IPS-15b (cell line): ENCODE data around the gene SMYD3.

Experiments used
- H3K27me3 ChIP-seq: one replicate; pipeline ENCODE4 v1.6.1; 2013; ENCODE audit warnings: low read length; ENCODE audit not compliant: control insufficient read depth, insufficient read depth
- H3K36me3 ChIP-seq: one replicate; pipeline ENCODE4 v1.6.1; 2013; ENCODE audit warnings: low read length; ENCODE audit not compliant: control insufficient read depth, insufficient read depth
- H3K4me1 ChIP-seq: one replicate; pipeline ENCODE4 v1.6.1; 2013; ENCODE audit warnings: mild to moderate bottlenecking, low read length; ENCODE audit not compliant: control insufficient read depth, insufficient read depth
- H3K4me3 ChIP-seq: one replicate; pipeline ENCODE4 v1.5.1; 2013; ENCODE audit warnings: low read depth, low read length
- H3K9ac ChIP-seq: one replicate; pipeline ENCODE4 v1.6.1; 2013; ENCODE audit warnings: low read depth, mild to moderate bottlenecking, low read length
- H3K9me3 ChIP-seq: one replicate; pipeline ENCODE4 v1.6.1; 2013; ENCODE audit warnings: mild to moderate bottlenecking, low read length; ENCODE audit not compliant: control insufficient read depth, insufficient read depth

SMYD3 gene

GRCh38 chr1:245842106-245842505, 665.0 kb downstream of the SMYD3 start:
- Histone ChIP-seq H3K27me3 (no peaks in the 10 kb centered on the region), H3K4me3 (no peak overlapping the region), H3K9me3 (no peaks in the 10 kb centered on the region), H3K9ac (no peak overlapping the region), H3K4me1 (no peaks in the 10 kb centered on the region), H3K36me3 (no peaks in the 10 kb centered on the region)

- H3K36me3 ChIP-seq: no peaks in the 10 kb centered on the region
- H3K9me3 ChIP-seq: no peaks in the 10 kb centered on the region
- H3K4me3 ChIP-seq: no peak overlapping the region
- H3K27me3 ChIP-seq: no peaks in the 10 kb centered on the region
- no peak overlapping the region for H3K9ac ChIP-seq
- H3K4me1 ChIP-seq: no peaks in the 10 kb centered on the region
Measured at GRCh38 chr1:245840971-245841370, 666.1 kb downstream of the SMYD3 start.

DNA sequence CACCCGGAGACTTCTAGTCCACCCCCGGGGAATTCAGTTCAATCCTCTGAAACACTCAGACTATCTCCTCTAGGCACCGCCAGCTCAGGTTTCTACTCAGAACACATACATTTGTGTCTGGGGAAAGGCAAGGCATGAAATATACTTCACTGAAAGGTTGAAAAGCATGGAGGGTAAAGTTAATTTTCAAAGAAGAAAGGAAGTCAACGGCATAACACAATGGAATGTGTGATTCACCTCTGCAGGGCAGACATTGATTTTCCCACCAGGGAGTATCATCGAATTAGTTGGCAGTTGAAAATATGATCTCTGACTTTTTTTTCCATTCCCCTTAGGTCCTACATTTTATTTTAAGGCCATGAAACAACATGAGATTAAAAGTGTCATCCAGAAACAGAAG, 669.4 kb downstream of the SMYD3 start:
- H3K27me3 ChIP-seq: no peaks in the 10 kb centered on the region
- no peaks in the 10 kb centered on the region for H3K9me3 ChIP-seq
- H3K9ac ChIP-seq: no peak overlapping the region
- no peaks in the 10 kb centered on the region for H3K4me1 ChIP-seq
- no peaks in the 10 kb centered on the region for H3K36me3 ChIP-seq
- H3K4me3 ChIP-seq: no peak overlapping the region

- Histone ChIP-seq H3K9ac (no peak overlapping the region), H3K4me3 (no peak overlapping the region), H3K36me3 (no peaks in the 10 kb centered on the region), H3K4me1 (no peaks in the 10 kb centered on the region), H3K27me3 (no peaks in the 10 kb centered on the region), H3K9me3 (no peaks in the 10 kb centered on the region)
Measured at GRCh38 chr1:245835386-245835785, 671.7 kb downstream of the SMYD3 start.

GRCh38 chr1:245834002-245834401, 673.1 kb downstream of the SMYD3 start:
- H3K36me3 ChIP-seq: no peaks in the 10 kb centered on the region
- no peaks in the 10 kb centered on the region for H3K27me3 ChIP-seq
- H3K4me3 ChIP-seq: no peak overlapping the region
- H3K9me3 ChIP-seq: no peaks in the 10 kb centered on the region
- H3K4me1 ChIP-seq: no peaks in the 10 kb centered on the region
- H3K9ac ChIP-seq: no peak overlapping the region

- Histone ChIP-seq H3K9ac (no peak overlapping the region), H3K4me1 (no peaks in the 10 kb centered on the region), H3K9me3 (no peaks in the 10 kb centered on the region), H3K36me3 (no peaks in the 10 kb centered on the region), H3K27me3 (no peaks in the 10 kb centered on the region), H3K4me3 (no peak overlapping the region)
Measured at GRCh38 chr1:245832771-245833527, 674.1 kb downstream of the SMYD3 start.

DNA sequence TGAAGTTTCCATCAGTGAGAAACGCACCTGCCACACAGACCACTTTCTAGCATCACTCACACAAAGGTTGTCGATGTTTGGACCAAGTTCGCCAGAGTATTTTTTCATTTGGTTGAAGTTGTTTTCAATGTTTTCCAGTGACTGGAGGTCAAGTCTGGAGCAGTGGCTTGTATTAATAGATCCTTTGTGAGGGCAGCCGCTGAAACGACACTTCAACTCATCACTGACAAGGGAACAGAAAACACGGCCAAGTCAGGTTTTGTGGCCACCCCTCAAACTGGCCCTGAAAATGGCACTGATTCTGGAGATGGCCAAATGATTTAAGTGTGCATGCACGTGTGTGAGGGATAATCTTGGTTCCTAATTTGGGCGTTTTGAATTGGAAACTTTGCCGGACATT, 675.6 kb downstream of the SMYD3 start:
- Histone ChIP-seq H3K4me3 (no peak overlapping the region), H3K9ac (no peak overlapping the region), H3K9me3 (no peaks in the 10 kb centered on the region), H3K36me3 (no peaks in the 10 kb centered on the region), H3K4me1 (no peaks in the 10 kb centered on the region), H3K27me3 (no peaks in the 10 kb centered on the region)

GRCh38 chr1:245829826-245830225, 677.3 kb downstream of the SMYD3 start:
- Histone ChIP-seq H3K27me3 (no peaks in the 10 kb centered on the region), H3K9ac (no peak overlapping the region), H3K4me3 (no peak overlapping the region), H3K36me3 (no peaks in the 10 kb centered on the region), H3K4me1 (no peaks in the 10 kb centered on the region), H3K9me3 (no peaks in the 10 kb centered on the region)

DNA sequence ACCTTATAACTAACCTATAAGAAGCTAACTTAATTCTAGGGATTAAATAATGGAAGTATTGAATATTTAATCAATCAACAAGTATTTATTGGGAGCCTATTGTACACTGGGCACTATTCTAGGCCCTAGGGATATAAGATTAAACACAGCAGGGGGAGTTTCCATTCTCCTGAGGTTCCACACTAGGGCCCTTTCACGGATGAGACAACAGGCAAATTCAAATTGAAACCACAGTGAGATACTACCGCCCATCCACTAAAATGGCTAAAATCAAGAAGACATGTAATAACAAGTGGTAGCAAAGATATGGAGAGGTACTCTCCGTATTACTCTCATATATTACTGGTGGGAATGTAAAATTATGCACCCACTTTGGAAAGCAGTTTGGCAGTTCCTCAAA, 677.9 kb downstream of the SMYD3 start:
- Histone ChIP-seq H3K4me1 (no peaks in the 10 kb centered on the region), H3K27me3 (no peaks in the 10 kb centered on the region), H3K9me3 (no peaks in the 10 kb centered on the region), H3K4me3 (no peak overlapping the region), H3K36me3 (no peaks in the 10 kb centered on the region), H3K9ac (no peak overlapping the region)

DNA sequence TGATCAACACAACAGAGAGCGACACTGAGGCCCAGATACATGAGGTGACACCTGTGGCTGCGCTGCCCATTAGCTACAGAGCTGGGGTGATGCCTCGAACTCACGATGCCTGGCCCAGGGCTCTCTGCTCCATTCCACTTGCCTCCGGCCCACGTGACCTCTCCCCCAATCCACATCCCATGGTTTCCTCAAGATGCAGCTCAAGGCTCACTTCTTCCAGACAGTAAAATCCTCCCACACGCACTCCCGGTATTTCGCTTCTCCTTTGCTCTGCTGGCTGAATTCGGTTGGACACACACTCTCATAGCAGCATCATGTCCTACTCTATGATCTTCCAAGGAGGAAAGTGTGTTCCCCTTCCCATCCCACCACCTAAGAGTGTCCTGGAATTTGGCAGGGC, 679.8 kb downstream of the SMYD3 start:
- Histone ChIP-seq H3K9me3 (no peaks in the 10 kb centered on the region), H3K4me3 (no peak overlapping the region), H3K4me1 (no peaks in the 10 kb centered on the region), H3K9ac (no peak overlapping the region), H3K27me3 (no peaks in the 10 kb centered on the region), H3K36me3 (no peaks in the 10 kb centered on the region)

DNA sequence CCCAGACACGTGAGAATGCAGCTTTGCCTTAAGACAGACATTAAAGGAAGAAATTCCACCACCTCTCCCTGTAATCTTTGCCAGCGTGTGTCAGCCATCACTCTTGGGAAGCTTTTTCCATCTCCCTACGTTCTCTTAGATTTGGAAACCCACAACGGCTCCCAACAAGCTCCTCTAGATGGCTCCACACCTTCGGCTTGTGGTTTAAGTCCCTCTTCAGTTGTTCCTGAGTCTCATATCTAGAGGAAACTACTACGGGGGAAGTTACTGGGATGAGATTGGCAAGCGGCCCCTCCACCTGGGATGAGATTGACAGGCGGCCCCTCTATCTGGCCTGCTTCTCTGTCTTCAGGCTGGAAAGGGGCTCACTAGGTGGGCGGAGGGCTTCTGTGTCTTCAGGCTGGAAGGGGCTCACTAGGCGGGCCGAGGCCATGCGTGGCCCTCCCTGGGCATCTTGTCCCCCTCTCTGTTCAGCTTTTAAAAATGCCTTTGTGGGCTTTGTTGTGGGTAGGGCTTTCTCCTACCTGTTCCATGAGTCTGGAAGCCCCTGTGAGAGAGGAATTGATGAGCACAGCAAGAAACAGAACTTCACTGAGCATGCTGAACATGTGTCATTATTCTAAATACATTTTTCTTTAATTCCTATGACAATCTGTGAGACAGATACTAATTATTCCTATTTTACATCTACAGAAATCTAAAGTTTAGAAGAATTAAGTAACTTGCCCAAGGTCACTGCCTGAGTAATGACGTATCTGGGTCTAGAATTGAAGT, 681.8 kb downstream of the SMYD3 start:
- no peaks in the 10 kb centered on the region for H3K36me3 ChIP-seq
- H3K9me3 ChIP-seq: no peaks in the 10 kb centered on the region
- no peak overlapping the region for H3K9ac ChIP-seq
- no peaks in the 10 kb centered on the region for H3K4me1 ChIP-seq
- H3K4me3 ChIP-seq: no peak overlapping the region
- no peaks in the 10 kb centered on the region for H3K27me3 ChIP-seq
